ENCODE data around the gene GHRHR. TPM values are rescaled to one million over a fixed set of nuclear protein-coding genes. Genes with fewer than 3 reads are reported as not detected.

GHRHR gene
- total RNA-seq, 1 donor from 2014 or later, result not detected

DNA sequence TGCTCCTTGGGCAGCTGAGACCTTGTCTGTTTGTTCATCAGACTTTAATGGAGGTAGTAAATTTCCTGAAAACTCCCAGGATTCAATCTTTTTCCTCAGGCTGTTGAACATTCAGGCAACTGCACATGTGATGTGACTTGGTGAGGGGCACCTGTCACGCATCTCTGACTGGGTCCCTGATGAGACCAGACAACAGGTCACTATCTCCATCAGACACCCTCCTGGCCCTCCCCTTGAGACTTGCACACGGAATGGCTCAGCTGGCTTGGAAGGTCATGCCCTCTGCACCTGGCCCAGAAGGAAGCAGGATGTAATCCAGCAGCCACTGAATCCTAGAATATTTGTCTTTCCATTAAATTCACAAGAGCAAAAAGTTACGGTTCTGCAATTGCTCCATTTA is 36.2 kb upstream of the GHRHR start:
- TF ChIP-seq, protein P1, sequence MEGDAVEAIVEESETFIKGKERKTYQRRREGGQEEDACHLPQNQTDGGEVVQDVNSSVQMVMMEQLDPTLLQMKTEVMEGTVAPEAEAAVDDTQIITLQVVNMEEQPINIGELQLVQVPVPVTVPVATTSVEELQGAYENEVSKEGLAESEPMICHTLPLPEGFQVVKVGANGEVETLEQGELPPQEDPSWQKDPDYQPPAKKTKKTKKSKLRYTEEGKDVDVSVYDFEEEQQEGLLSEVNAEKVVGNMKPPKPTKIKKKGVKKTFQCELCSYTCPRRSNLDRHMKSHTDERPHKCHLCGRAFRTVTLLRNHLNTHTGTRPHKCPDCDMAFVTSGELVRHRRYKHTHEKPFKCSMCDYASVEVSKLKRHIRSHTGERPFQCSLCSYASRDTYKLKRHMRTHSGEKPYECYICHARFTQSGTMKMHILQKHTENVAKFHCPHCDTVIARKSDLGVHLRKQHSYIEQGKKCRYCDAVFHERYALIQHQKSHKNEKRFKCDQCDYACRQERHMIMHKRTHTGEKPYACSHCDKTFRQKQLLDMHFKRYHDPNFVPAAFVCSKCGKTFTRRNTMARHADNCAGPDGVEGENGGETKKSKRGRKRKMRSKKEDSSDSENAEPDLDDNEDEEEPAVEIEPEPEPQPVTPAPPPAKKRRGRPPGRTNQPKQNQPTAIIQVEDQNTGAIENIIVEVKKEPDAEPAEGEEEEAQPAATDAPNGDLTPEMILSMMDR (IDR thresholded peaks at IDR 0.05; ENCODE audit: unreplicated experiment), result no peak
- Mint-ChIP-seq H3K27me3 (peaks cover 6% of the 10 kb centered on the region), H3K4me3 (ENCODE audit: low read depth) (no peak overlapping the region), H3K9me3 (ENCODE audit: low read depth) (no peaks in the 10 kb centered on the region), H3K4me1 (ENCODE audit: low read depth) (no peaks in the 10 kb centered on the region), H3K27ac (no peak overlapping the region), H3K36me3 (ENCODE audit: insufficient read depth) (no peaks in the 10 kb centered on the region)
- no peak for DNase-seq (ENCODE audit: low spot score, unreplicated experiment)

DNA sequence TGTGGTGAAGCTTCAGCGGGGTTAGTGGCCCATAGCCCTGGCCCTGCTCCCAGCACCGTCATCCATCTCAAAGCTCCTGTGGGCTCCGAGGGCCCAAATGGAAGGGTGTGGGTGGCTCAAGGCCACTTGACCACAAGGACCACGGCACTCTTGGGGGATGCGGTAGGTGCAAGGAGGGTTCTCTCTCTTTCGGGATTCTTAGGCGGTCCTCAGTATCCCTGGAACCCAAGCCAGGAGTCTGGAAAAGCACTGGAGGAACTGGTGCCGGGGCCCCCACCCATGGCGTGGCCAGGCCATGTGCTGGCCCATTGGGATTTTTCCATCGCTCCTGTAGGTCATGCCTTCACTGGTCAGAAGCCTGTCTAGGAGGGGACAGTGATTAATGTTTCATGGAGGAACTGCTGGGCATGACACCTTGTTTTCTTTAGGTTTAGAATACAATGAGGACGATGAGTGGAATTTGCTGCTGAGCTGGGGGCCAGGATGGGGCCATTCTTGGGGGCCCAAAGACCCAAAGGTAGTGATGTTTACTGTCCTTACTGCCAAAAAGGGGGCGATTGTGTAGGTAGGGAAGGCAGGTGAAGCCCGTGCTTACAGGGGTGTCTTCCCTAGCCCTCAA is 35.4 kb upstream of the GHRHR start:
- peak; percentile 4 for DNase-seq (ENCODE audit: low spot score, unreplicated experiment)
- Mint-ChIP-seq H3K36me3 (ENCODE audit: insufficient read depth) (no peaks in the 10 kb centered on the region), H3K27me3 (peaks cover 6% of the 10 kb centered on the region), H3K27ac (no peak overlapping the region), H3K9me3 (ENCODE audit: low read depth) (no peaks in the 10 kb centered on the region), H3K4me3 (ENCODE audit: low read depth) (no peak overlapping the region), H3K4me1 (ENCODE audit: low read depth) (no peaks in the 10 kb centered on the region)
- TF ChIP-seq, protein P1 (IDR thresholded peaks at IDR 0.05; ENCODE audit: unreplicated experiment), result no peak

DNA sequence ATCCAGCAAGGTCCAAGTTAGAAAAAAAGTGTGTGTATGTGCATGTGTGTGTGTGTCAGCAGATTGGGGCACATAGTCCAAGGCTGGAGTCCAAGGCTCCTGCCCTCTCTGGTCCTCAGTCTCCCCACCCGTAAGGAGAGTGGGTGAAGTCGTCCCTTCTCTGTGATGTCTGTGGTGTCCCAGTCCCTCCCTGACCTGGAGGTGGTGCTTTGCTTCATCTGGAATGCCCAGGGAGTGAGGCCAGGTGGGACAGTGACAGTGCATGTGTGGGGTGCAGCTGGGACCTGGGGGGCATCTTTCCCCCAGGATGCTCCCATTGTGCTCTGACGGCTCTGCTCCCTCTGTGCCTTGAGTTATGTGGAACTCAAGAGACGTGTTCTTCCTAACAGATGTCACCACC is 34.1 kb upstream of the GHRHR start:
- H3K9me3 Mint-ChIP-seq (ENCODE audit: low read depth), result no peaks in the 10 kb centered on the region
- H3K27ac Mint-ChIP-seq, result no peak overlapping the region
- no peaks in the 10 kb centered on the region for H3K4me1 Mint-ChIP-seq (ENCODE audit: low read depth)
- H3K36me3 Mint-ChIP-seq (ENCODE audit: insufficient read depth), result no peaks in the 10 kb centered on the region
- DNase-seq (ENCODE audit: low spot score, unreplicated experiment), result peak; percentile 5
- TF ChIP-seq, protein P1 (IDR thresholded peaks at IDR 0.05; ENCODE audit: unreplicated experiment), result no peak
- no peak overlapping the region for H3K4me3 Mint-ChIP-seq (ENCODE audit: low read depth)
- H3K27me3 Mint-ChIP-seq, result peaks cover 9% of the 10 kb centered on the region

DNA sequence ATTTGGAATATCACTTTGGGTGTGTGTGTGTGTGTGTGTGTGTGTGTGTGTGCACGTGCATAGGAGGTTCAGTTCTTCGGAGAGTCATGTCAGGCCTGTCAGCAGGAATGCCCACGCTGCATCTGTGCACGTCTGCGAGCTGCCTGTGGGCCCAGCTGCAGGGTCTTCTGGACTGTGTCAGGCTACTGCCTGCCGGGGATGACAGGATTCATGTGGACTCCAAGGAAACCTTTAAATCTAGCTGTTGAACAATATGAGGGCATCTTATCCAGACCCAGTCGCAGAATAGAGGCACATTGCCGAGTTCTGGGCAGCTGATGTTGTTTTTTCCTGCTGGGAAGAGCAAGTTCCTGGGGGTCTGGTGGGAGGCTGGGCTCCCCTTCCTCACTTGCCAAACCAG is 33.1 kb upstream of the GHRHR start:
- H3K4me1 Mint-ChIP-seq (ENCODE audit: low read depth), result no peaks in the 10 kb centered on the region
- TF ChIP-seq, protein P1 (IDR thresholded peaks at IDR 0.05; ENCODE audit: unreplicated experiment), result no peak
- peak; percentile 7 for DNase-seq (ENCODE audit: low spot score, unreplicated experiment)
- H3K36me3 Mint-ChIP-seq (ENCODE audit: insufficient read depth), result no peaks in the 10 kb centered on the region
- peaks cover 9% of the 10 kb centered on the region for H3K27me3 Mint-ChIP-seq
- no peak overlapping the region for H3K27ac Mint-ChIP-seq
- no peaks in the 10 kb centered on the region for H3K9me3 Mint-ChIP-seq (ENCODE audit: low read depth)
- no peak overlapping the region for H3K4me3 Mint-ChIP-seq (ENCODE audit: low read depth)

DNA sequence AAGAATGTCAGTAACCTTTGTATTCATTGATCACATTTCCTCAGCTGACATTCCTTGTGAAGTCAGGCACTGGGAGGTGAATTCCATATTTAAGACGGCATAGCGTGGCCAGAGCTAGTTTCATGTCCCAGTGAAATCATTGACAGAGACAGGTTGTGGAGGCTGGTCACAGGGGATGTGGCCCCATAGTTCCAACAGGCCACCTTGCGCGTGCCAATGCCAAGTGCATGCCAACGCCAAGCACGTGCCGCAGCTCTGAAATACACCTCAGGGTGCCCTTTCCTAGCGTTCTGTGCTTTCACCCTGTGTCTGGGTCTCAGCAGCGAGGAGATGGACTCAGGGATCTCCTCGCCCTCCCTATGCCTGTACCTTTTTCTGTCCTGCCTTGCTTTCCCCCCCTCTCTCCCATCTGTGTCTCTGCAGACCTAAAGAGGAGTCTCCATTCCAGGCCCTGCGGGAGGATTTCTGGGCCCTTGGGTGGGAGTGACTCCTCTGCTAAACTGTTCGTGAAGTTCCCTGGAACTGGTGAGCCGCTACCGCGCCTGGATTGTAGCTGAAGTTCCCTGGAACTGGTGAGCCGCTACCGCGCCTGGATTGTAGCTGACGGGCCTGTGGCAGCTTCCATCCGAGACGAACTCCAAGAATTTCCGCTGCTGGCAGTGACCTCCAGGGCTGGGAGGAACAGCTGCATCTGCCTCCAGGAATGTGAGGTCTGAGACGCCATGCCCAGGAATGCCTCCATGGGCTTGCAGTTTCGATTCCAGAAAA is 32.4 kb upstream of the GHRHR start:
- Mint-ChIP-seq H3K36me3 (ENCODE audit: insufficient read depth) (no peaks in the 10 kb centered on the region), H3K27ac (no peak overlapping the region), H3K4me3 (ENCODE audit: low read depth) (no peak overlapping the region), H3K27me3 (peaks cover 9% of the 10 kb centered on the region), H3K9me3 (ENCODE audit: low read depth) (no peaks in the 10 kb centered on the region), H3K4me1 (ENCODE audit: low read depth) (no peaks in the 10 kb centered on the region)
- DNase-seq (ENCODE audit: low spot score, unreplicated experiment), result peak; percentile 4
- TF ChIP-seq, protein P1 (IDR thresholded peaks at IDR 0.05; ENCODE audit: unreplicated experiment), result no peak

Measured in progenitor cell of endocrine pancreas (in vitro differentiated cells).